CD14-positive monocyte (primary cell): ENCODE measurements around the gene IPPK. TPM values are rescaled to one million over a fixed set of nuclear protein-coding genes. Genes with fewer than 3 reads are reported as not detected.

ENCODE experiments used
- DNase-seq, 3 donors: peaks; one replicate each; pipeline ENCODE4 v3.0.0-alpha.2; 2011 to 2022
- H2AFZ ChIP-seq: 2 replicates; pipeline ENCODE4 v1.6.0; 2012; ENCODE audit warnings: mild to moderate bottlenecking, low read depth, low read length, inconsistent platforms; ENCODE audit not compliant: insufficient read depth, poor library complexity, severe bottlenecking
- H3K27ac ChIP-seq, 2 donors: 1 replicate in 1 of 2; 2 replicates in 1 of 2; pipeline ENCODE4 v1.5.1; 2012 to 2013; ENCODE audit warnings: low read length in 2 of 2, control low read depth in 1 of 2, inconsistent platforms in 1 of 2, low read depth in 1 of 2, mild to moderate bottlenecking in 1 of 2
- H3K27me3 ChIP-seq, 2 donors: one replicate each; pipeline versions ENCODE4 v1.6.0 to v1.6.1; 2011 to 2013; ENCODE audit warnings: low read length in 2 of 2; ENCODE audit not compliant: control insufficient read depth in 2 of 2, insufficient read depth in 2 of 2
- H3K36me3 ChIP-seq, 2 donors: replicated peaks in 1 of 2; 1 replicate in 1 of 2; 2 replicates in 1 of 2; pipeline versions ENCODE4 v1.5.1 to v1.6.1; 2012 to 2013; ENCODE audit warnings: low read length in 2 of 2, control low read depth in 1 of 2, inconsistent platforms in 1 of 2, mild to moderate bottlenecking in 1 of 2; ENCODE audit not compliant: insufficient read depth in 2 of 2, control insufficient read depth in 1 of 2
- H3K4me1 ChIP-seq, 2 donors: 1 replicate in 1 of 2; 2 replicates in 1 of 2; pipeline versions ENCODE4 v1.5.1 to v1.6.1; 2012 to 2013; ENCODE audit warnings: low read length in 2 of 2, control low read depth in 1 of 2, inconsistent platforms in 1 of 2, mild to moderate bottlenecking in 1 of 2, moderate library complexity in 1 of 2; ENCODE audit not compliant: insufficient read depth in 2 of 2, control insufficient read depth in 1 of 2
- H3K4me2 ChIP-seq: replicated peaks from 2 replicates; pipeline ENCODE3; 2012; ENCODE audit warnings: low read length, moderate library complexity, mild to moderate bottlenecking; ENCODE audit not compliant: poor library complexity, severe bottlenecking; ENCODE audit errors: extremely low read depth
- H3K4me3 ChIP-seq, 3 experiments: fragments of 200-600 bp in 1 of 3; sonication (generic) in 1 of 3; replicated peaks in 1 of 3; 1 replicate in 2 of 3; 2 replicates in 1 of 3; pipeline ENCODE4 v1.5.1; 2011 to 2013; ENCODE audit warnings: low read length in 3 of 3, mild to moderate bottlenecking in 3 of 3, control low read depth in 2 of 3, low read depth in 2 of 3, inconsistent platforms in 1 of 3, moderate library complexity in 1 of 3
- H3K79me2 ChIP-seq: 2 replicates; pipeline ENCODE4 v1.6.0; 2012; ENCODE audit warnings: mild to moderate bottlenecking, control low read depth, inconsistent platforms, low read length, moderate library complexity; ENCODE audit not compliant: insufficient read depth
- H3K9ac ChIP-seq: 2 replicates; pipeline ENCODE4 v1.6.0; 2017; ENCODE audit warnings: low read length, mild to moderate bottlenecking; ENCODE audit not compliant: insufficient read depth, poor library complexity, severe bottlenecking
- H3K9me3 ChIP-seq, 2 donors: replicated peaks in 1 of 2; 1 replicate in 1 of 2; 2 replicates in 1 of 2; pipeline versions ENCODE4 v1.5.1 to v1.6.1; 2012 to 2013; ENCODE audit warnings: low read length in 2 of 2, control low read depth in 1 of 2; ENCODE audit not compliant: control insufficient read depth in 1 of 2, insufficient read depth in 1 of 2
- H4K20me1 ChIP-seq: 2 replicates; pipeline ENCODE4 v1.6.0; 2012; ENCODE audit warnings: mild to moderate bottlenecking, low read length, control low read depth, moderate library complexity; ENCODE audit not compliant: insufficient read depth
- H3K27ac Mint-ChIP-seq, 7 donors: one replicate each; pipeline ENCODE4 v1.8.0; 2020; ENCODE audit warnings: mild to moderate bottlenecking in 7 of 7, mixed read lengths in 7 of 7, moderate library complexity in 6 of 7, inconsistent platforms in 2 of 7
- H3K27me3 Mint-ChIP-seq, 3 donors: one replicate each; pipeline ENCODE4 v1.8.0; 2021 to 2022; ENCODE audit warnings: low read depth in 3 of 3, mild to moderate bottlenecking in 3 of 3, mixed read lengths in 3 of 3, moderate library complexity in 3 of 3, inconsistent platforms in 1 of 3
- H3K36me3 Mint-ChIP-seq, 2 donors: one replicate each; pipeline ENCODE4 v1.8.0; 2020; ENCODE audit warnings: mixed read lengths in 2 of 2, inconsistent platforms in 1 of 2, mild to moderate bottlenecking in 1 of 2
- H3K4me1 Mint-ChIP-seq: one replicate; pipeline ENCODE4 v1.8.0; 2020; ENCODE audit warnings: mild to moderate bottlenecking, mixed read lengths
- H3K4me3 Mint-ChIP-seq, 2 donors: one replicate each; pipeline ENCODE4 v1.8.0; 2020; ENCODE audit warnings: mild to moderate bottlenecking in 2 of 2, mixed read lengths in 2 of 2, moderate library complexity in 1 of 2
- H3K9me3 Mint-ChIP-seq, 7 donors: one replicate each; pipeline ENCODE4 v1.8.0; 2020 to 2022; ENCODE audit warnings: mixed read lengths in 7 of 7, mild to moderate bottlenecking in 6 of 7, moderate library complexity in 6 of 7, inconsistent platforms in 2 of 7
- WGBS: methylation state at CpG from one replicate; pipeline ENCODE4 v1.1.5; 2013; ENCODE audit warnings: missing lambda C conversion rate; ENCODE audit not compliant: insufficient coverage; 5-methylcytosine and 5-hydroxymethylcytosine counted together
- intact Hi-C, 2 donors: fragments of 100-400 bp; cut with micrococcal nuclease; formaldehyde crosslinking; loops; one replicate each; pipeline versions ENCODE4 v1.15.0 to v1.15.1; 2023
- polyA plus RNA-seq, 3 donors: library from polyadenylated mRNA; depleted of rRNA in 1 of 3; unstranded in 2 of 3; stranded (reverse) in 1 of 3; fragments of 300-500 nt in 2 of 3; fragments of >200 nt in 1 of 3; fragmentation: Illumina TruSeq in 2 of 3; gene quantifications; 1 replicate in 2 of 3; 2 replicates in 1 of 3; pipeline ENCODE4 v1.2.3, GENCODE V29; 2012 to 2021
- TF ChIP-seq, protein P1 (sequence below): fragments of 200-600 bp; IDR thresholded peaks from one replicate; pipeline ENCODE4 v1.8.0; 2022; ENCODE audit warnings: antibody characterized with exemption, mild to moderate bottlenecking

The IPPK gene
- polyA plus RNA-seq, 3 donors, result 1.9 to 11.6 (median 3.2) TPM

DNA sequence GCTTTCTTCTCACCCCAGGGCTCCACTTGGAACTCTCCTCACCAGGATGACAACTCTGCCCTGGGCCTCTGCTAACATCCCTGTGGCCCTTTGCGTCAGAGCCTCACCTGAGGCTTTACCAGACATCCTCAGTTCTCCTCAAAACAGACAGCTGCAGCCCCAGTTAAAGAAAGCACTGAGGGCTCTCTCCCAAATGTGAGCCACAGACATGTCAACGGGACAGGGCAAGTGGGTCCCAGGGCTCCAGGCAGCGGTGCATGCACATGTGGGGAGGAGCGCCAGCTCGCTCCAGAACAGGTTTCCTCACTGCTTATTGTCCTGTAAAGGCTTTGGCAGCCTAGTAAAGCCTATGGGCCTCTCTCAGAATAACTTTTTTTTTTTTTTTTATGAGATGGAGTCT, 37.3 kb downstream of the IPPK start:
- Histone ChIP-seq H3K9ac (no peak overlapping the region), H3K9me3 (no peaks in the 10 kb centered on the region), H3K79me2 (no peaks in the 10 kb centered on the region), H3K4me1 (no peaks in the 10 kb centered on the region), H3K27me3 (no peaks in the 10 kb centered on the region), H3K27ac (no peak overlapping the region), H3K4me3 (no peak overlapping the region), H2AFZ (no peak overlapping the region), H3K4me2 (no peak overlapping the region), H4K20me1 (no peaks in the 10 kb centered on the region), H3K36me3 (peaks cover 52 to 98% of the 10 kb centered on the region in 2 donors)
- 100% methylated on average over 3 of the region's 5 CpGs for WGBS
- H3K27me3 Mint-ChIP-seq, result no peaks in the 10 kb centered on the region
- no peak for DNase-seq
- H3K36me3 Mint-ChIP-seq, result peaks cover 81 to 93% of the 10 kb centered on the region in 2 donors
- no peak overlapping the region for H3K4me3 Mint-ChIP-seq
- H3K9me3 Mint-ChIP-seq, result peaks cover 2 to 9% (median 5%) of the 10 kb centered on the region in 7 donors
- intact Hi-C loops, result loop anchor here in 1 of 2 donors (5.0 to 10.0 kb wide), 2 partner anchors 308 to 490 kb away; partner anchors contain the start of genes CENPP and NOL8
- H3K27ac Mint-ChIP-seq, result no peak overlapping the region
- H3K4me1 Mint-ChIP-seq, result peaks cover under 1% of the 10 kb centered on the region
- TF ChIP-seq, protein P1, sequence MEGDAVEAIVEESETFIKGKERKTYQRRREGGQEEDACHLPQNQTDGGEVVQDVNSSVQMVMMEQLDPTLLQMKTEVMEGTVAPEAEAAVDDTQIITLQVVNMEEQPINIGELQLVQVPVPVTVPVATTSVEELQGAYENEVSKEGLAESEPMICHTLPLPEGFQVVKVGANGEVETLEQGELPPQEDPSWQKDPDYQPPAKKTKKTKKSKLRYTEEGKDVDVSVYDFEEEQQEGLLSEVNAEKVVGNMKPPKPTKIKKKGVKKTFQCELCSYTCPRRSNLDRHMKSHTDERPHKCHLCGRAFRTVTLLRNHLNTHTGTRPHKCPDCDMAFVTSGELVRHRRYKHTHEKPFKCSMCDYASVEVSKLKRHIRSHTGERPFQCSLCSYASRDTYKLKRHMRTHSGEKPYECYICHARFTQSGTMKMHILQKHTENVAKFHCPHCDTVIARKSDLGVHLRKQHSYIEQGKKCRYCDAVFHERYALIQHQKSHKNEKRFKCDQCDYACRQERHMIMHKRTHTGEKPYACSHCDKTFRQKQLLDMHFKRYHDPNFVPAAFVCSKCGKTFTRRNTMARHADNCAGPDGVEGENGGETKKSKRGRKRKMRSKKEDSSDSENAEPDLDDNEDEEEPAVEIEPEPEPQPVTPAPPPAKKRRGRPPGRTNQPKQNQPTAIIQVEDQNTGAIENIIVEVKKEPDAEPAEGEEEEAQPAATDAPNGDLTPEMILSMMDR, result no peak

DNA sequence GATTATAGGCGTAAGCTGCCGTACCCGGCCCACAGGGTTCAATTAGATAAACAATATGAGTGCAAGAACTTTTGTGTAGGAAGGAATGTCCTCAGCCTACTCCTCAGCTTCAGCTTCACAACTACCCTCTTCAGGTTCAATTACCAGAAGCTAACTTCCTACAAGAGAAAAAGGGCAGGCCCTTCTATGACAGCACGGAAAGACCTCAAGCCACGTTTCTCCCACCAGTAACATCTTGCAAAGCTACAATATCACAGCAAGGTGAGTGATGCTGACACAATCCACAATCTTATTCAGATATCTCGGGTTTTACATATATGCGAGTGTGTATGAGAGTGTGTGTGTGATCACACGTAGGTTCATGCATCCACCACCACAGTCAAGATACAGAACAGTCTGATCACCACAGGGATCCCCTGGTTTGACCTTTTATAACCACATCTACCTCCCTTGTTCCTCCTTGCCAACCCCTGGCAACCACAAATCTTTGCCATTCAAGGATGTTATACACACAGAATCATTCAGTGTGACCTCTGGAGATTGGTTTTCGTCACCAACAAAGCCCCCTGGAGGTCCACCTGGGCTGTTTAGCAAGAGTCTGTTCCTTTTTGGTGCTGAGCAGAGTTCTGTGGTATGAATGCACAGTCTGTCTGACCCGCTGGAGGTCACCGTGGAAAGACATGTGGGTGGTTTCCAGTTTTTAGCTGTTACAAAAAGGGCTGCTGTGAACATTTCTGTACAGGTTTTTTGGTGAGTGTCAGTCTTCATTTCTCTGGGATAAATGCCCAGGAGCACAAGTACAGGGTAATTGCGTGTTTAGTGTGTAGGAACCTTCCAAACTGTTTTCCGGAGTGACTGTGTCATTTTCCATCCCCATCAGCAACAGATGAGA, 38.2 kb downstream of the IPPK start:
- H3K79me2 ChIP-seq, result no peaks in the 10 kb centered on the region
- Mint-ChIP-seq H3K4me3 (no peak overlapping the region), H3K27ac (no peak overlapping the region), H3K9me3 (peaks cover 2 to 9% (median 5%) of the 10 kb centered on the region in 7 donors), H3K4me1 (peaks cover 8% of the 10 kb centered on the region), H3K36me3 (peaks cover 78 to 89% of the 10 kb centered on the region in 2 donors), H3K27me3 (no peaks in the 10 kb centered on the region)
- no peak for DNase-seq
- H3K9ac ChIP-seq, result no peak overlapping the region
- H3K4me3 ChIP-seq, result no peak overlapping the region
- H4K20me1 ChIP-seq, result no peaks in the 10 kb centered on the region
- no peak overlapping the region for H2AFZ ChIP-seq
- no peaks in the 10 kb centered on the region for H3K4me1 ChIP-seq
- H3K36me3 ChIP-seq, result peaks cover 44 to 96% of the 10 kb centered on the region in 2 donors
- WGBS, result 83% methylated on average over 2 of the region's 13 CpGs
- no peaks in the 10 kb centered on the region for H3K9me3 ChIP-seq
- TF ChIP-seq, protein P1, result no peak
- H3K27ac ChIP-seq, result no peak overlapping the region
- H3K27me3 ChIP-seq, result no peaks in the 10 kb centered on the region
- intact Hi-C loops, result loop anchor here in 1 of 2 donors (5.0 to 10.0 kb wide), 2 partner anchors 307 to 489 kb away; partner anchors contain the start of genes CENPP and NOL8
- no peak overlapping the region for H3K4me2 ChIP-seq
